ENCODE results near the gene GLB1L. TPM values are rescaled to one million over a fixed set of nuclear protein-coding genes. Genes with fewer than 3 reads are reported as not detected.
A peak's percentile ranks its signal among the peaks of the same experiment; 100 is the strongest.

GLB1L gene
- total and polyA plus RNA-seq, 2 of the 8 experiments (the other 6 are each of a cell fraction or from before 2014, with no cell fraction given): 3.7 to 4.0 TPM

GRCh38 chr2:219279151-219279915, 34.1 kb upstream of the GLB1L start, which contains the start of gene DNAJB2 (continued):
- TF ChIP-seq TEAD4 (IDR thresholded peaks at IDR 0.05; ENCODE audit: low read depth, low read length): peak; percentile 8; the same call in 1 of the 2 replicates
- peak; percentile 94 for TF ChIP-seq CREB1 (IDR thresholded peaks at IDR 0.05)
- TF ChIP-seq EP300 (IDR thresholded peaks at IDR 0.05; ENCODE audit: borderline replicate concordance in 1 of 2, low read depth in 2 of 2, low read length in 2 of 2): peak in 1 of 2 experiments; percentile 61; a peak in 1 of 3 replicates
- TF ChIP-seq PHF8 (conservative IDR thresholded peaks at IDR 0.05; ENCODE audit: low read depth, low read length): peak; percentile 60
- no peak for TF ChIP-seq MAFK (IDR thresholded peaks at IDR 0.05; ENCODE audit: low read depth, low read length)
- TF ChIP-seq TAF1 (IDR thresholded peaks at IDR 0.05; ENCODE audit: low read depth, low read length): 0 out of 2 replicates have a peak, but pooled peaks have one; percentile 63
- no peak; the same call in 1 of the 2 replicates for TF ChIP-seq JUN (IDR thresholded peaks at IDR 0.05; ENCODE audit: low read depth, low read length)
- no peak for TF ChIP-seq GTF2F1 (IDR thresholded peaks at IDR 0.05; ENCODE audit: borderline replicate concordance, low read depth, low read length)
- peak; percentile 78; the same call in 1 of the 2 replicates for TF ChIP-seq SP1 (IDR thresholded peaks at IDR 0.05; ENCODE audit: low read depth, low read length)
- TF ChIP-seq BACH1 (IDR thresholded peaks at IDR 0.05; ENCODE audit: low read length): no peak
- TF ChIP-seq ASH2L (IDR thresholded peaks at IDR 0.05; ENCODE audit: low read length): no peak
- TF ChIP-seq ATF2 (IDR thresholded peaks at IDR 0.05; ENCODE audit: low read length): peak; percentile 90
- no peak for TF ChIP-seq E2F6 (IDR thresholded peaks at IDR 0.05)
- TF ChIP-seq BCL11A (IDR thresholded peaks at IDR 0.05; ENCODE audit: low read depth in 2 of 2, low read length in 2 of 2): no peak
- TF ChIP-seq KDM4A (IDR thresholded peaks at IDR 0.05; ENCODE audit: low read depth, low read length, severe bottlenecking): peak; percentile 52
- TF ChIP-seq SUZ12 (IDR thresholded peaks at IDR 0.05; ENCODE audit: low read length): no peak
- no peak for TF ChIP-seq SP4 (IDR thresholded peaks at IDR 0.05; ENCODE audit: low read length)
- peak; percentile 58 to 92; a peak in 1 of 4 replicates for TF ChIP-seq HDAC2 (IDR thresholded peaks at IDR 0.05; ENCODE audit: borderline replicate concordance in 1 of 2, low read depth in 2 of 2, low read length in 2 of 2)
- TF ChIP-seq SIN3A (conservative IDR thresholded peaks at IDR 0.05 in 1 of 2, IDR thresholded peaks at IDR 0.05 in 1 of 2; ENCODE audit: low read depth in 1 of 2, low read length in 2 of 2): peak; percentile 86 to 89; a peak in 2 of 4 replicates
- peak; percentile 34; the same call in 1 of the 2 replicates for TF ChIP-seq JUND (IDR thresholded peaks at IDR 0.05; ENCODE audit: low read length)
- TF ChIP-seq CBX8 (IDR thresholded peaks at IDR 0.05; ENCODE audit: borderline replicate concordance, low read depth, low read length): no peak
- 0 out of 3 replicates have a peak, but pooled peaks of 1 of the 2 experiments have one; percentile 31 for TF ChIP-seq POLR2A (IDR thresholded peaks at IDR 0.05; ENCODE audit: control extremely low read depth in 1 of 2, low read depth in 2 of 2, low read length in 2 of 2)
